HUDEP-2 (cell line): ENCODE data around the gene KBTBD4.

Source experiments
- DNase-seq, 76 experiments: peaks; one replicate each; lab custom pipeline; 2025; ENCODE audit not compliant: unreplicated experiment in 76 of 76; lab: John Stamatoyannopoulos, UW

KBTBD4 gene

DNA sequence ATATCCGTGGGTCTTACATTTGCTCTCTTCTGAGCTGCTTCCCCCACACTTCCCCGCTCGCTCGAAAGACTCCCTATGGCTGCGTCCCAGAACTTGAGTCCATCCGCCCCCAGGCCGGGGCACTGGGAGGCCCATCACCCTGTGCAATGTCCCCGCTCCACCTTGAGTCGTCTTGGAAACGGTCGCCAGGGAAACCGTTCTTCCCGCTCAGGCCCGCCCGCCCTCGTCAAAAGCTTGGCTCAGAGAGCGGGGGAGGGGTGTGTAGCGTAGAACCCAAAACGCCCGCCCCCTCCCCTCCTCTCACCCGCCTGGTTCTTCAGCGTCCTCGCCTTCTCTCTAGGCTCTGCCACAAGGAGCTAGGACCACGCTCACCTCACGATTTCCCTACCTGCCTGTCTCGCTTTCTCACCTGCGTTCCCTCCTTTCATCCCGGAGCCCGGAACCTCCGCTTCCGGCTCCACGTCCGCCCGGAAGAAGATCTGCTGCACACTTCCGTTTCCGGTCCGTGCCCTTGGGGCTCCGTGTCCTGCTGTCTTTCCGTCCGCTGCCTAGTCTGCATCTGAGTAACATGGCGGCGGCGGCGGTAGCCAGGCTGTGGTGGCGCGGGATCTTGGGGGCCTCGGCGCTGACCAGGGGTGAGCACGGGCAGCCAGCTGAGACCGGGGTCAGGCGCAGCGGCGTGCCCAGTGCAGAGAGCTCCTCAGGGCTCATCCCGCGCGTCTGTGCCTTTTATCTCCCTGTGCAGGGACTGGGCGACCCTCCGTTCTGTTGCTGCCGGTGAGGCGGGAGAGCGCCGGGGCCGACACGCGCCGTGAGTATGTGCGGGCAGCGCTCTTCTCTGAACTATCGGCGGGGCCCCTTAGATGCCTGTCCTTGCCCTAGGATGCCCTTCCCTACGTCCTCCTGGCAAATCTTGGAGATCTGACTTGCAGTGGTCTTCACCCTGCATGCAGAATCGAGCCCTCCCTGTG, at the start of gene KBTBD4, which contains the start of gene NDUFS3:
Gene KBTBD4, minus strand, starts transcription at position 447 of the 971 bp plus-strand sequence. Its CDS starts 19 bp downstream, at position 428.
Gene NDUFS3, plus strand, starts transcription at position 551 of the 971 bp plus-strand sequence. Its CDS starts 18 bp downstream, at position 569.
- DNase-seq = peak in 75 of 76 experiments; percentile 19 to 95 (median 76)

DNA sequence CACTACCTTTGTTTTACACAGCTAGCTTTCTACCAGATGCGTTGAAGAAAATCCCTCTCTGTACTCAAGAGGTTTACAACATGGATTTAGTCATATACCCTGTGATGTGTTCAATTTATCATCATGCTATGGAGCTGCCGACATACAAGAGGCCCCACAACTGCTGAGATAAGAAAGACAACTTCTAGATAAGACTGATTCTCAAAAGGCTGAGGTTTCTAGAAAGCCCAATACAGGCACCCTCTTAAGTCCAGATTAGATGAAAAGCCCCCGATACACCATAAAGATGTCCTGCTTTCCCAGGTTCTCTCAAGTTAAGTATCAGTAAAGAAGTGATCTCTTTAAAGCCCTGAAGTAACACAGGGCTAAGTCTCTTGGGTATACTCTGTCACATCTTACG, 49.3 kb upstream of the KBTBD4 start:
- DNase-seq = no peak

DNA sequence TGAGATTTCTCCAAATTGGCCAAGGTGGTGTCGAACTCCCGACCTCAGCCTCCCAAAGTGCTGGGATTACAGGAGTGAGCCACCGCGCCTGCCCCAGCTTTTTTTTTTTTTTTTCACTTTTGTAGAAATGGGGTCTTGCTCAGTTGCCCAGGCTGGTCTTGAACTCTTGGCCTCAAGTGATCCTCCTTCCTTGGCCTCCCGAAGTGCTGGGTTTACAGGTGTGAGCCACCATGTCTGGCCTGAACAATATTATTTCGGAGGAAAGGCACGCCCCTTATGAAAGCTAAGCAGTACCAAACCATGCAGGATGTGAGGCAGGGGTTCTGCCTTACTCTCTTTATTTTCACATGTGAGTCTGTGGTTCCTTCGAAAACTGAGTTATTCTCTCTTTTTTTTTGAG, 47.5 kb upstream of the KBTBD4 start:
- no peak for DNase-seq

DNA sequence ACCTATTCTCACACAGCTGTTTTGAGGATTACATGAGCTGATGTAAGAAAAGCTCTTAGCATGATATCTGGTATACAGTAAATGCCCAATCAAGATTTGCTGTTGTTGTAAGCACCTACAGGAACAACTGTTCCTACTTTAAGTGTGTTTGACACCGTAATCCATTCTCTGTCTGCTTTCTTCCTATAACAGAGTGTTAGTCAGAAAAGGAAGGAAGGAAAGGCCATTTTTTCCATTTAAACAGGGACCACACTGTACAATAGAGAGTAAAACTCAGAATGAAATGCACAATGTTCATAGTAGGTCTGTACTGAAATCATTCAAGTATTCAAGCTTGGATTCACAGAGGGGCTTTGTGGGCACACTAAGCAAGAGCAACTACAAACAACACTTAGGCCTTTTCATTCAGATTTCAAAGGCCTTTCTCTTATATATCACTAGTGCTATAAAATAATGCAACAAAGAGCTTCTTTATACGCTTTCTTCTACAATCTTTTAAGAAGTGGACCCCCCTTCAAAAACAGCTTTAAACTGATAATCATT, 42.1 kb upstream of the KBTBD4 start:
- DNase-seq = no peak

DNA sequence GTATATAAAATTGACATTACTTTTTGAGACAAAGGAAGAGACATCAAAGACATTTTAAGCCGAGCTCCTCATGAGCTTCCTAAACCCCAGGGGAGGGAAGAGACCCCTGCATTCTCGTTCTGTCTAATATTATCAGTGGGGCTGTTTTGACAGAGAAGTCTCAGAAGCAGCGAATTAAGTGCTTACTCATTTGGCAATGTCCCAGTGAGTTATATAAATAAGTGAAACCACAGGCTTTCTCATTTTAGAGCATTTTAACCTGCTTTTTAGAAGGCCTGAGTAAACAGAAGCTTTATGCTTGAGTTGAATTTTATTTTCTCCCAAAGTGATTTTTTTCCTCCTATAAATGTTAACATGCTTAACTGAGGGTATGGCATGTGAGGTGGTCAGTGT, 38.6 kb upstream of the KBTBD4 start:
- DNase-seq = no peak

DNA sequence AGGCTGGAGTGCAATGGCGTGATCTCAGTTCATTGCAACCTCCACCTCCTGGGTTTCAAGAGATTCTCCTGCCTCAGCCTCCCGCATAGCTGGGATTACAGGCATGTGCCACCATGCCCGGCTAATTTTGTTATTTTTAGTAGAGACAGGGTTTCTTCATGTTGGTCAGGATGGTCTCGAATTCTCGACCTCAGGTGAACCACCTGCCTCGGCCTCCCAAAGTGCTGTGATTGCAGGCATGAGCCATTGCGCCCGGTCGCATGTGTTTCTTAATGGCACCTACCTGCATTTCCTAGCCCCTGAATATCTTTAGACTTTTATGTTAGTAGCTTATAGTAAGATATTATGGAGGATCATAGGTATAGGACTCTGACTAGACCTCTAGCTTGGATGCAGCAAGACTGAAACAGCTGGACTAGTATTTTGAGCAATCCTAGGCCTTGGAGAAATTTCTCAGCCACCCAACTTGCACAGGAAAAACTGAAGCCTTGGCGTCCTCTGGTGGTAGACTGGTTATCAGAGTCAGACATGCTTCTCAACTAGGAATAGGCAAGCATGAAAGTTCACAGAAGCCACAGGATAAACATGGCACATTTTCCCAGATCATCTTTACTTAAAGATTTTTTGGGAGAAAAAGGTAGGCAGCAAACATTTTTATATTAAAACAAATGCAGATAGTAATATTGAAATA, 38.1 kb upstream of the KBTBD4 start:
- DNase-seq = peak in 35 of 76 experiments; percentile 1 to 53 (median 23)

DNA sequence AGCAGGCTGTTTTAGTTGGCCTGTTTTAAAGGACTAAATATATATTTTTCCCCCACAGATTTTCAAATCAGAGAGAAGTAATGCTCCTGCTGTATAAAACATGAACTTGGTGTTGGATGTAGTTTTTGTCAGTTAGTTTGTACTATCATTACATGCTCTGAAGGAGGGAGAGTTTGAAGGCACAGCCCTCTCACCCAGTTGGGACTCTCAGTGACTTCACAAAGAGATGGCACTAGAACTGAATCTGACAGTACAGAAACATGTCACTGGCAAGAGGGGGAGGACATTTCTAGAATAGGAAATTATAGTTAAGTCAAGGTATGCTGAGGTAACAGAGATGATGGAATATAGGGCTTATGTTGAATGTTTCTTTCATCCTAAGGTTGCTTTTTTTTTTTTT, 36.5 kb upstream of the KBTBD4 start:
- DNase-seq = no peak

DNA sequence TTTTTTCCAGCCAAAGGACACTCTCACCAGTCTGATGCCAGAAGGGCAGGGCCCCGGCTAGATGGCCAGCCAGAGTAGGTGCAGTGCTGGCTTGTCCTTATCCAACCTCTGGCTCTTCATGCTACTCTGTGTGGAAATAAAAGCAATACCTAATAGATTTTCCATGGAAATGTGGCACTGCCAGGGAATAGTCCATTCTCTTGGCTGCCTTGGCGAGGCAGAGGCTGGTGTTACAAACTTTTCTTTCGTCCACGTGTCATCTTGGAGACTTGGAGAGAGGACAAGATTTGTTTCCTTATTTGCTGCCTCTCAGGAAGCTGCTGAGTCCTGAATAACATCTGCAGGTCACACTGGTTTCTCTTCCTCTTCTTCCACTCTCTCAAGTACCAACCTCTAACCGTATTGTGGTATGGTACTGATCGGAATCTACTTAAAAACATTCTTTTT, 32.6 kb upstream of the KBTBD4 start:
- no peak for DNase-seq

DNA sequence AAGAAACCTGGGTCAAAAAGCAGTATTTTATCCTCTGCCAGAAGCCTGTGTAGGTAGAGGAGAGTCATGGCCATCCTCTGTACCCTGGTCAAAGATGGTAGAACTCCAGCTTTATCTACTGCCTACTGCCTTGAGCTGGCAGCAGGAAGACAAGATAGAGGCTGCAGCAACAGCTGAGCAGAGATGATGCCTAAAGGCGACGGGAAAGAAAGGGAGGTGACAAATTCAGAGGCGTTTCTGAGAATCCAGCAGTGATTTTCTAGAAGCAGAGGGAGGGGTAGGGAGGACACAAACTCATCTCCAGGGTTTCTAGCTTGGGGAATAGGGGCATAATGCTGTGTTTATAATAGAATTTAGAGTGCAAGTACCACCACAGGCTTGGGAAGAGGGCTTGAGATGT, 30.9 kb upstream of the KBTBD4 start:
- DNase-seq = peak in 67 of 76 experiments; percentile 7 to 85 (median 45)

DNA sequence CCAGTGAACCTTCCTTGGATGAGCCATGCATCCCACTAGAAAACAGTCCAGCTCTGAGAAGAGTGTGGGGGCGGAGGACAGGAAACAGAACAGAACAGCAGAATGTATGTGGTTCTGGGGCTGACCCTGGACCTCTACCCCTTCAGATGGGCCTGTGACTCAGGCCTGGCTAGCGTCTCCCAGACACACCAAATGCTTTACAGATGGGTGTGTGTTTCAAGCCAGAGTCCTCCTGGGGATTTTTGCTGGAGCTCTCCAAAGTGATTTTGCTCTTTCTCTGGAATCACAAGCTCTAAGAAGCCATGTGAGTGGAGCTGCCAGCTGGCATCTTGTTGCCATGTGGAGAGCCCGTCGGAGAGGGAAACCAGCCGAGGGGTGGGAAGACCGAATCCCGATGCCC, 28.6 kb upstream of the KBTBD4 start:
- DNase-seq = no peak

DNA sequence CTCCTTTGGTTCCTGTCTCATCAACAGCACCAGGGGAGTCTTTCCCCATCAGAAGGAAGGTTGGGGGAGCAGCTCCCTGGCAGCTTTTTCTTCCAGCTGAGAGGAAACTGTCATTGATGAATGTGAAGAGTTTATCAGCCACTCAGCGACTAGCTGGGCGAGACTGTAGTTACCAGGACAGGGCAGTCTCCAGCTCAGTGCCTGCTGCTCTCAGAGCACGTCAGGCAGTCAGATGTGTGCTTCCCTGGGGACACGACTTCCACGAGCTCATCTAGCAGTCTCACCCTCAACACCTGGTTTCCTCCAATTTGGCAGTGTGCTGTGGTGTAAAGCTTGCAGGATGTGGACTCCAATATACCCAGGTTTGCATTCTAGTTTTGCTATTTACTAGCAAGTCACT, 28.0 kb upstream of the KBTBD4 start:
- no peak for DNase-seq

DNA sequence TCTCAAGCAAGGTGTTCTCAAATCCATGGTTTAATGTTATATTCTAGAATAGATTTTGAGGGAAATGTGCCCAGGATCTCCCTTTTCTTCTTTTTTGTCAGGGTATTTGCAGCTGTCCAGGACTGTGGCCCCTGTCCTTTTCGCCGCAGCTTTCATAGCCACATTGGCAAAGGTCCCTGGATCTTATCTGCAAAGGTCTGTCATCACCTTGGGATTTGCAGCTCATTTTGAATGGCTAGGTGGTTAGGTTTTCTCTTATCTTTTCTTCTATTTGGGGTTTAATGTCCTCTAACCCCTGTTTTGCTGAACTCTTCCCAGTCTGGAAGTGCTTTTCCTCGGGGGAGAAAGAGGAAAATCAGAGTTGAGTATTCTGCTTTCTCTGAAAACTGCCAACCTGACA, 27.2 kb upstream of the KBTBD4 start:
- DNase-seq = no peak

DNA sequence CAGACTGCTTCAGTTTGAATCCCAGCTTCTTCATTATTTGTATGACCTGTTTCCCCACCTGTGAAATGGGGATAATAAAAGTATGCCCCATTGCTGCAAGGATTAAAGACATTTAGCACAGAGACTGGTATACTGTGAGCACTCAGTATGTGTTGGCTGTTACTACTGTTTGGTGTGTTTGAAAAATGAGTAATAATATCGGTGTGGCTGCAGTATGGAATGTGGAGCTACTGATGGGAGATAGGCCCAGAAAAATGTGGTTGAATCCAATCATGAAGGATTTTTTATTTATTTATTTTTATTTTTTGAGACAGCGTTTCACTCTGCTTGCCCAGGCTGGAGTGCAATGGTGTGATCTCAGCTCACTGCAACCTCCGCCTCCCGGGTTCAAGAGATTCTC, 24.5 kb upstream of the KBTBD4 start:
- DNase-seq = no peak

DNA sequence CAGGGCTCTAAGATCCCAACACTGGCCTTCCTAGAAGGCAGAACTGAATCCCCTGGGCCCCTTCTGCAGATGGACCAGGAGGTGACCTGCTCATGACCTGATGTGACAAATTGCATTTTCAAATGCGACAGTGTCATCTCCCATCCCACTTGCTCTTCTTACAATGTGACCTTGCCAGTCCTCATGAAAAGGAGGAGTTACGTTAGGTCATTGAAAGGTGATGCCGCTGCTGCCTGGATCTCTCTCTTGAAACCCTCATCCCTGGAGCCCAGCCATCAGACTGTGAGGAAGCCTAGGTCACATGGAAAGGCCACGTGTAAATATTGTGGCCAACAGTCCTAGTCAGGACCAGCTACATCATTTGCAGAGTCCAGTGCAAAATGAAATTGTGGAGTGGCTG, 21.1 kb upstream of the KBTBD4 start:
- DNase-seq = no peak

DNA sequence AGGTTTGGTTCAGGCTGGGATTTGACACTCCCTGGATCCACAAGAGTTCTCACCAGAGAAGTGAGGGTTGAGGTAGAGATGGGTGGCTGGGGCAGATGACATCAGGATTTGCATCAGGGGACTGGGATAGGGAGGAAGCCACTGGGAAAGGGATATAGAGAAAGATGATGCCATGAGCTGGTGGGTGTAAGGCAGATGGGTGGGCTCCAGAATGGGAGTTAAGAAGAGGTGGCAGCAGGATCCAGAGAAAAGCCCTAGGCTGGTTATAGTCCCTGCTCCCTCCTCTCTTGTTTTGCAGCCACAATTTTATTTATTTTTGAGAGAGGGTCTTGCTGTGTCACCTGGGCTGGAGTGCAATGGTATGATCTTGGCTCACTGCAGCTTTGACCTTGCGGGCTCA, 17.2 kb upstream of the KBTBD4 start:
- DNase-seq = no peak

DNA sequence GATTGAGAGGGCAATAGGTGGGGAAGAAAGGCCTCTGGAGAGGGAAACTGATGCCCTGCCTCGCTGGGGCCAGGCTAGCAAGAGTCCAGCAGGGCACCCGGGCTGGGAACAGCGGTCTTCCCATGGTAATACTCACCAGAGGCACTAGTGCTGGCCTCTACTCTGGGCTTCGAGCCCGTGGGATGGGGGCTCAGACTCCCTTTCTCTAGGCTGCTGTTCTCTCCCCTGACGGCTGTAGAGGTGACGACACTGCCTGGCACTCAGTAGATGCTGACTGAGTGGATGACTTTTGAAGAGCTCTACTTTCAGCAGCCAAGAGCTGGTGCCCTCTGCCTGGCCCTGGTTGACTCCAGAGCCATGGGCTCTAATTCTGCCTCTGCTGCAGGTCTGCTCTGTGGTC, 16.3 kb upstream of the KBTBD4 start:
- no peak for DNase-seq

DNA sequence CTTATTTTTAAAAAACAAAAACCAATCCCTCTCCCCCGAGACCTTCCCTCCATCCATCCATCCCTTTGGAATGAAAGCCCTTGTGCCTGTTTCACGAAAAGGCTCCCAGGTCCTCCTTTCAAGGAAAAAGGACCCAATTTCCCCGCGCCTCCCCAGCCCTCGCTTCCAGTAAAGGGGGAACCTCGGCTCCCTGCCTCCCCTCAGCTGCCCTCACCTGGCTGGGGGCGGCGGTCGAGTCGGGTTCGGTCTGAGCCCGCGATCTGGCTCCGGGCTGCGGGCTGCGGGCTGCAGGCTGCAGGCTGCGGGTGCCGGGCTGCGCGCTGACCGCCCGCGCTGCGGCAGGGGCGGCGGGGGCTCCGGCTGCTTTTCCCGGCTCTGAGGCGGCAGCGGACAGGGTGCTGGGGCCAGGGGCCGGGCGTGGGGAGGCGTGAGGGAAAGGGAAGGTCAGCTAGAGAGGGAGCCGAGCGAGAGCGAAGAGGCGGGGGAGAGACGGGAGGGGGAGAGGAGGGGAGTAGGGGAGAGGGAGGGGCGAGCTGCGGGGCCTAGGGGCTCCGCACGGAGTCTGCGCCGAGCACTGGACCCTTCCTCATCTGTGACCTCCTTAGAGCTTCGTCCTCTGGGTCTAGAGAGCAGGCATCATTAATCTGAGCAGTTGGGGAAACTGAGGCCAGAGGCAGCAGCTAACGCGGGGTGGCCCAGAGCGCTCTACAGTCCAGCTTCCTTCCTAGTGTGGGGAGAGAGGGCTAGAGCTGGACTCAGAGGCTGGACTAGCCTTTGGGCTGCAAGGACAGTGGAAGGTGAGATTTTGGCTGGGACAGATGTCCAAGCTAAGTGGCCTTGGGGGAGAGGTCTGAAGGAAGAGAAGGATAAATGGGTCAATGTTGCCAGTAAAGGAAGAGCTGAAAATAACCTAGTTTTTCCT, 15.4 kb upstream of the KBTBD4 start, which contains the start of gene C1QTNF4:
Gene C1QTNF4, minus strand, starts transcription at position 478 of the 922 bp plus-strand sequence. CDS start 3,601 bp downstream, outside the sequence.
- no peak for DNase-seq

DNA sequence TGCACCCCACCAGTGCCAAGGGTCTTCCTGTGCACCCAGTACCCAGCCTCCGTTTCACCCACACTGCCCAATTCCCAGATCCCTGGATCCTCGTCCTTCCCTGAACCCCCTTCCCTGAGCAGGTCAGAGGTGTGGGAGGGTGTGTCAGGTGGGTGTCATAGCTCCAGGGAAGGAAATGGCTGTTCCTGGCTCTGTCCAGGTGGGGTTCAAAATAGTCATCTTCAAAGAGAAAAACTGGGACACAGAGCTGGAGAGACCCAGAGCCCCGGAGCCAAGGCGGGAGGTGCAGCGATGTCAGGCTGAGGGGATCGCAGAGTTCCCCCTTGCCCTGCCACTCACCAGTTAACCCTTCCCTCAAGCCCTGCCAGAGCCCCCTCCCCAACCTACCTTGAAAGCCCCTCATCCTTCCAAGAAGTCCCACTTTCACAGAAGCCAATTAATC, 14.7 kb upstream of the KBTBD4 start:
- DNase-seq = no peak

DNA sequence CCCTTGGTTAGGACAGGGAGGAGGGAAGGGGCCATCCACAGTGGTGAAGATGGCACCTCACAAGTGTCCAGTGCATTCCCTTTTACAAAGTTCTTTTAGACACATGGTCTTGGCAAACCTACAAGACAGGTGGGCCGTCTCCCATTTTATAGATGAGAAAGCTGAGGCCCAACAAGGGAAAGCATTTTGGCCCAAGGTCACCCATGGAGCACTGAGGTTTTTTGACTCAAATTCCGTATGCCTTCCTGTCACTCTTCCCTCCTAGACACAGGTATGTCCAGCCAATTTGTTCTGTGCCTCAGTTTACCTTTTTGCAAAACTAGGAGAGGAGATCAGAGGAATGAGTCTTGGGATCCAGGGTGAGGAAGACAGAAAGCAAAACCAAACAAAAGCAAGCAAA, 14.2 kb upstream of the KBTBD4 start:
- no peak for DNase-seq

DNA sequence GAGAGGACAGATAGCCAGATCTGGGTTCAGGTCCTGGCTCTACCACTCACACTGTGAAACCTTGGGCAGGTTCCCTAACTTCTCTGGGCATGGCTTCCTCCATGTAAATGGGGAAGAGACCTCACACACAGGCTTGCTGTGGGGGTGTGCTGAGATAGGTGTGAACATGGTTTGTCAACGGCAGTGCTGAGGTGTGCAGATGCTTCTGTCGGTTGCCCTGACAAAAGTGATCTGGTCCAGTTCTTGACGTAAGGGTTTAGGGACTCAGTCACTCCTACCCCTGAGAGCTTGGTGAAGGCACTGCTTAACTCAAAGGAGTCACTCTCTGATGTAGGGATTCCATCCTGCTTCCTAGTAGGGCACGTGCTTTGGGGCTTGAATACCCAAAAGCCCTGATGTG, 13.5 kb upstream of the KBTBD4 start:
- no peak for DNase-seq
